Gastrocnemius medialis (tissue), 4 donors: Measurements from ENCODE around the gene ENPP1.
"Not testable (repeated sequence)": the region's sequence is repeated elsewhere in the genome, so short reads cannot be mapped to it uniquely, and the experiment has no call there.

Experiments
- POLR2A ChIP-seq, 2 donors: fragments of 450-650 bp; IDR thresholded peaks; one replicate each; pipeline ENCODE4 v1.6.1; 2017; ENCODE audit warnings: antibody characterized with exemption in 2 of 2, mild to moderate bottlenecking in 2 of 2, moderate library complexity in 2 of 2
- TF ChIP-seq, protein P1 (sequence below), 5 experiments: fragments of 450-650 bp in 3 of 5; fragments of 200-600 bp in 2 of 5; sonication (generic) in 2 of 5; IDR thresholded peaks in 4 of 5; conservative IDR thresholded peaks in 1 of 5; 1 replicate in 4 of 5; 2 replicates in 1 of 5; pipeline ENCODE4 v1.5.1; 2016 to 2019; ENCODE audit warnings: antibody characterized with exemption in 5 of 5, mild to moderate bottlenecking in 3 of 5, moderate library complexity in 3 of 5

GRCh38 chr6:131859658-131860057, 51.8 kb downstream of the ENPP1 start:
- TF ChIP-seq POLR2A (IDR thresholded peaks at IDR 0.05): not testable (repeated sequence)
- TF ChIP-seq, protein P1, sequence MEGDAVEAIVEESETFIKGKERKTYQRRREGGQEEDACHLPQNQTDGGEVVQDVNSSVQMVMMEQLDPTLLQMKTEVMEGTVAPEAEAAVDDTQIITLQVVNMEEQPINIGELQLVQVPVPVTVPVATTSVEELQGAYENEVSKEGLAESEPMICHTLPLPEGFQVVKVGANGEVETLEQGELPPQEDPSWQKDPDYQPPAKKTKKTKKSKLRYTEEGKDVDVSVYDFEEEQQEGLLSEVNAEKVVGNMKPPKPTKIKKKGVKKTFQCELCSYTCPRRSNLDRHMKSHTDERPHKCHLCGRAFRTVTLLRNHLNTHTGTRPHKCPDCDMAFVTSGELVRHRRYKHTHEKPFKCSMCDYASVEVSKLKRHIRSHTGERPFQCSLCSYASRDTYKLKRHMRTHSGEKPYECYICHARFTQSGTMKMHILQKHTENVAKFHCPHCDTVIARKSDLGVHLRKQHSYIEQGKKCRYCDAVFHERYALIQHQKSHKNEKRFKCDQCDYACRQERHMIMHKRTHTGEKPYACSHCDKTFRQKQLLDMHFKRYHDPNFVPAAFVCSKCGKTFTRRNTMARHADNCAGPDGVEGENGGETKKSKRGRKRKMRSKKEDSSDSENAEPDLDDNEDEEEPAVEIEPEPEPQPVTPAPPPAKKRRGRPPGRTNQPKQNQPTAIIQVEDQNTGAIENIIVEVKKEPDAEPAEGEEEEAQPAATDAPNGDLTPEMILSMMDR (IDR thresholded peaks at IDR 0.05 in 4 of 5, conservative IDR thresholded peaks at IDR 0.05 in 1 of 5): not testable (repeated sequence)
